Measurements from ENCODE around the gene TNIK. TPM values are rescaled to one million over a fixed set of nuclear protein-coding genes. Genes with fewer than 3 reads are reported as not detected.

The TNIK gene
- total and polyA plus RNA-seq, 2 of the 4 experiments (the other 2 are of a cell fraction) = 3.4 to 6.3 TPM

DNA sequence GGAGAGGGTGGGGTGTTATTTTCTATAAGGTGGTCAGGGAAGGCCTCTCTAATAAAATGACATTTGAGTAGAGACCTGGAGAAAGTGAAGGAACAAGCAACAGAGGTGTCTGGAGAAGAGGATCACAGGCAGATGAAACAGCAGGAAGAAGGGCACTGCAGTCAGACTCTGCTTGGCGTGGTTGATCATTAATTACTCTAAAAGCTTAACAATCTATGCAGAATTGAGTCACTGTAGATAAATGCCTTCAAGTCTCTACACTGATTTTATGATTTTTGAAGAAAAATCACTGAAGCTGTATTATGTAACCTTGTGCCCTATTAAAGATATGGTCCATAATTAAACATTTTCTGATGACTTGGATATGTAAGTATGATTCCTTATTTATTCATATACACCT lies 114.2 kb downstream of the TNIK start:
- Histone ChIP-seq H4K20me1 (ENCODE audit: insufficient read depth, low read length) (no peaks in the 10 kb centered on the region), H3K36me3 (ENCODE audit: control insufficient read depth, insufficient read depth, low read length) (no peaks in the 10 kb centered on the region), H3K9ac (ENCODE audit: low read depth, low read length) (no peak overlapping the region), H3K4ac (ENCODE audit: low read depth, low read length) (no peak overlapping the region), H2AK9ac (replicated peaks; ENCODE audit: low read depth, low read length, poor library complexity) (no peak overlapping the region), H2BK20ac (ENCODE audit: low read depth, low read length) (no peak overlapping the region), H3K27me3 (ENCODE audit: control insufficient read depth, insufficient read depth, low read length) (no peaks in the 10 kb centered on the region), H3K4me3 (ENCODE audit: insufficient read depth, low read depth, low read length) (no peak overlapping the region), H3K23ac (ENCODE audit: low read depth, low read length) (no peak overlapping the region), H4K5ac (ENCODE audit: low read depth, low read length) (no peak overlapping the region), H2BK120ac (ENCODE audit: low read depth, low read length) (no peak overlapping the region), H4K8ac (ENCODE audit: low read depth in 2 of 2, low read length in 2 of 2) (no peak overlapping the region), H3K18ac (ENCODE audit: low read depth, low read length) (no peak overlapping the region), H2AK5ac (ENCODE audit: low read depth, low read length) (no peak overlapping the region), H3K14ac (replicated peaks; ENCODE audit: low read depth, low read length) (no peak overlapping the region), H3K56ac (ENCODE audit: extremely low read depth, insufficient read depth, low read length) (no peak overlapping the region), H3K9me1 (ENCODE audit: insufficient read depth, low read length) (no peaks in the 10 kb centered on the region), H3K9me3 (ENCODE audit: control insufficient read depth, insufficient read depth, low read length) (no peaks in the 10 kb centered on the region), H3K4me2 (ENCODE audit: low read depth, low read length) (no peak overlapping the region), H3K79me1 (ENCODE audit: low read depth in 1 of 2, low read length in 2 of 2) (no peaks in the 10 kb centered on the region), H2BK5ac (ENCODE audit: low read depth, low read length, poor library complexity, severe bottlenecking) (no peak overlapping the region), H3K4me1 (ENCODE audit: control insufficient read depth, insufficient read depth, low read length) (peaks cover 3% of the 10 kb centered on the region), H2AFZ (replicated peaks; ENCODE audit: low read length, poor library complexity) (no peak overlapping the region), H4K91ac (ENCODE audit: insufficient read depth, low read depth, low read length) (no peak overlapping the region), H2BK15ac (ENCODE audit: low read depth, low read length) (no peak overlapping the region), H3K27ac (ENCODE audit: insufficient read depth, low read length) (no peak overlapping the region)
- dilution Hi-C loops (cut with HindIII; ENCODE audit: low sequenced_read_pairs, unreplicated experiment) (no loop called here), intact Hi-C loops (cut with micrococcal nuclease) (no loop called here), in situ Hi-C loops (cut with MboI; ENCODE audit: low sequenced_read_pairs) (no loop called here)
- POLR2A ChIA-PET (ENCODE audit: unreplicated experiment) = no interaction called here
- DNase-seq (no peak), ATAC-seq (ENCODE audit: low read depth) (no peak)
- CTCF ChIA-PET = no interaction called here
- no CpG with 5 or more reads among the region's 1 CpG for WGBS, 2 experiments (ENCODE audit: extremely low coverage in 2 of 2, insufficient read length in 1 of 2)
- no peak for TF ChIP-seq MAZ (IDR thresholded peaks at IDR 0.05; ENCODE audit: borderline replicate concordance, low read depth, low read length)
- TF ChIP-seq ELK1 (IDR thresholded peaks at IDR 0.05; ENCODE audit: borderline replicate concordance, low read depth, low read length) = no peak
- TF ChIP-seq MAFK (IDR thresholded peaks at IDR 0.05; ENCODE audit: low read depth, low read length) = no peak
- no peak for TF ChIP-seq NFE2L2 (IDR thresholded peaks at IDR 0.05; ENCODE audit: low read depth, low read length)
- TF ChIP-seq RCOR1 (IDR thresholded peaks at IDR 0.05; ENCODE audit: insufficient replicate concordance, low read length) = no peak
- no peak for TF ChIP-seq CHD1 (IDR thresholded peaks at IDR 0.05; ENCODE audit: low read depth, low read length)
- no peak for TF ChIP-seq RFX5 (IDR thresholded peaks at IDR 0.05; ENCODE audit: low read depth, low read length)
- TF ChIP-seq, protein P1, sequence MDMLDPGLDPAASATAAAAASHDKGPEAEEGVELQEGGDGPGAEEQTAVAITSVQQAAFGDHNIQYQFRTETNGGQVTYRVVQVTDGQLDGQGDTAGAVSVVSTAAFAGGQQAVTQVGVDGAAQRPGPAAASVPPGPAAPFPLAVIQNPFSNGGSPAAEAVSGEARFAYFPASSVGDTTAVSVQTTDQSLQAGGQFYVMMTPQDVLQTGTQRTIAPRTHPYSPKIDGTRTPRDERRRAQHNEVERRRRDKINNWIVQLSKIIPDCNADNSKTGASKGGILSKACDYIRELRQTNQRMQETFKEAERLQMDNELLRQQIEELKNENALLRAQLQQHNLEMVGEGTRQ (IDR thresholded peaks at IDR 0.05; ENCODE audit: low read depth, low read length) = no peak
- TF ChIP-seq, protein P2, sequence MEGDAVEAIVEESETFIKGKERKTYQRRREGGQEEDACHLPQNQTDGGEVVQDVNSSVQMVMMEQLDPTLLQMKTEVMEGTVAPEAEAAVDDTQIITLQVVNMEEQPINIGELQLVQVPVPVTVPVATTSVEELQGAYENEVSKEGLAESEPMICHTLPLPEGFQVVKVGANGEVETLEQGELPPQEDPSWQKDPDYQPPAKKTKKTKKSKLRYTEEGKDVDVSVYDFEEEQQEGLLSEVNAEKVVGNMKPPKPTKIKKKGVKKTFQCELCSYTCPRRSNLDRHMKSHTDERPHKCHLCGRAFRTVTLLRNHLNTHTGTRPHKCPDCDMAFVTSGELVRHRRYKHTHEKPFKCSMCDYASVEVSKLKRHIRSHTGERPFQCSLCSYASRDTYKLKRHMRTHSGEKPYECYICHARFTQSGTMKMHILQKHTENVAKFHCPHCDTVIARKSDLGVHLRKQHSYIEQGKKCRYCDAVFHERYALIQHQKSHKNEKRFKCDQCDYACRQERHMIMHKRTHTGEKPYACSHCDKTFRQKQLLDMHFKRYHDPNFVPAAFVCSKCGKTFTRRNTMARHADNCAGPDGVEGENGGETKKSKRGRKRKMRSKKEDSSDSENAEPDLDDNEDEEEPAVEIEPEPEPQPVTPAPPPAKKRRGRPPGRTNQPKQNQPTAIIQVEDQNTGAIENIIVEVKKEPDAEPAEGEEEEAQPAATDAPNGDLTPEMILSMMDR (conservative IDR thresholded peaks at IDR 0.05; ENCODE audit: low read depth, low read length) = no peak
- TF ChIP-seq FOS (IDR thresholded peaks at IDR 0.05; ENCODE audit: low read depth, low read length) = no peak
- TF ChIP-seq POLR2A (IDR thresholded peaks at IDR 0.05; ENCODE audit: low read depth, low read length) = no peak
- no TSS peak for BruUV-seq (replicated peaks)

All from IMR-90 (cell line).